H1 (cell line): ENCODE data around the gene SHOC1. TPM values are rescaled to one million over a fixed set of nuclear protein-coding genes. Genes with fewer than 3 reads are reported as not detected.

Source experiments
- CTCF ChIA-PET: fragments of 300-600 bp; sonication (Branson Sonifier 250); formaldehyde crosslinking; loops from one replicate; lab custom pipeline; 2021; ENCODE audit not compliant: partially characterized antibody; lab: Charles Lee
- POLR2A ChIA-PET: fragments of 300-600 bp; sonication (Branson Sonifier 250); formaldehyde crosslinking; loops from one replicate; lab custom pipeline; 2021; ENCODE audit warnings: inconsistent platforms; ENCODE audit not compliant: partially characterized antibody; lab: Charles Lee
- DNase-seq, 2 experiments: peaks; one replicate each; pipeline versions ENCODE4 v3.0.0 to v3.0.0-alpha.2; 2010 to 2022; ENCODE audit warnings: low spot score in 2 of 2, low read depth in 1 of 2, mixed read lengths in 1 of 2
- FAIRE-seq: peaks from 2 replicates; lab custom pipeline; 2011; peaks lifted over from hg19 to GRCh38; lab: Jason Lieb, UNC
- H2AFZ ChIP-seq: 2 replicates; pipeline ENCODE4 v1.8.1; 2012; ENCODE audit warnings: low read length, inconsistent platforms
- H2AK5ac ChIP-seq: 2 replicates; pipeline ENCODE4 v1.6.1; 2013; ENCODE audit warnings: low read depth, low read length
- H2BK120ac ChIP-seq: replicated peaks from 2 replicates; pipeline ENCODE3; 2013; ENCODE audit warnings: low read depth, low read length, inconsistent platforms
- H2BK12ac ChIP-seq: 2 replicates; pipeline ENCODE4 v1.6.1; 2013; ENCODE audit warnings: low read depth, low read length
- H2BK15ac ChIP-seq: 2 replicates; pipeline ENCODE4 v1.6.1; 2013; ENCODE audit warnings: low read length
- H2BK20ac ChIP-seq: 2 replicates; pipeline ENCODE4 v1.6.1; 2013; ENCODE audit warnings: low read length
- H2BK5ac ChIP-seq: 2 replicates; pipeline ENCODE4 v1.6.1; 2013; ENCODE audit warnings: low read depth, low read length
- H3K14ac ChIP-seq: 2 replicates; pipeline ENCODE4 v1.6.1; 2013; ENCODE audit warnings: inconsistent platforms; ENCODE audit not compliant: insufficient read length
- H3K18ac ChIP-seq: 2 replicates; pipeline ENCODE4 v1.6.1; 2013; ENCODE audit warnings: low read length; ENCODE audit errors: extremely low read depth
- H3K23ac ChIP-seq: 2 replicates; pipeline ENCODE4 v1.6.1; 2013; ENCODE audit warnings: inconsistent platforms; ENCODE audit not compliant: insufficient read length
- H3K23me2 ChIP-seq: 2 replicates; pipeline ENCODE4 v1.6.1; 2013; ENCODE audit warnings: low read depth, low read length
- H3K27ac ChIP-seq: 2 replicates; pipeline ENCODE4 v1.6.1; 2011; ENCODE audit warnings: low read depth, low read length, inconsistent platforms
- H3K27me3 ChIP-seq, 4 experiments: replicated peaks in 1 of 4; 1 replicate in 1 of 4; 2 replicates in 3 of 4; pipeline versions ENCODE4 v1.6.1 to v1.8.1; 2011 to 2013; ENCODE audit warnings: low read length in 3 of 4, mild to moderate bottlenecking in 3 of 4, inconsistent platforms in 2 of 4, mixed read lengths in 2 of 4, moderate library complexity in 1 of 4; ENCODE audit not compliant: control insufficient read depth in 3 of 4, insufficient read depth in 3 of 4; ENCODE audit errors: extremely low read depth in 1 of 4
- H3K36me3 ChIP-seq, 4 experiments: 2 replicates each; pipeline versions ENCODE4 v1.6.1 to v1.8.1; 2011 to 2013; ENCODE audit warnings: mild to moderate bottlenecking in 4 of 4, low read length in 3 of 4, moderate library complexity in 2 of 4, control low read depth in 1 of 4, inconsistent platforms in 1 of 4; ENCODE audit not compliant: insufficient read depth in 4 of 4, control insufficient read depth in 2 of 4
- H3K4ac ChIP-seq: replicated peaks from 2 replicates; pipeline ENCODE3; 2013; ENCODE audit warnings: low read length, low read depth, mixed read lengths, inconsistent platforms; ENCODE audit not compliant: insufficient read length
- H3K4me1 ChIP-seq, 4 experiments: replicated peaks in 1 of 4; 1 replicate in 1 of 4; 2 replicates in 3 of 4; pipeline versions ENCODE4 v1.6.1 to v1.8.1; 2011 to 2013; ENCODE audit warnings: low read length in 3 of 4, inconsistent platforms in 2 of 4, mixed read lengths in 1 of 4; ENCODE audit not compliant: insufficient read depth in 4 of 4, control insufficient read depth in 3 of 4
- H3K4me2 ChIP-seq, 2 experiments: 2 replicates each; pipeline versions ENCODE4 v1.6.1 to v1.8.1; 2011 to 2013; ENCODE audit warnings: low read depth in 2 of 2, low read length in 2 of 2, control low read depth in 1 of 2, inconsistent platforms in 1 of 2, mild to moderate bottlenecking in 1 of 2; ENCODE audit not compliant: insufficient read depth in 1 of 2
- H3K4me3 ChIP-seq, 4 experiments: fragments of 200-600, 300-600 bp in 1 of 4; sonication (generic), shearing (Covaris generic), sonication (Bioruptor Twin) in 1 of 4; 2 replicates each; pipeline versions ENCODE4 v1.5.1 to v1.8.1; 2011 to 2016; ENCODE audit warnings: low read length in 4 of 4, low read depth in 3 of 4, control low read depth in 2 of 4, inconsistent platforms in 2 of 4, mild to moderate bottlenecking in 2 of 4, mixed read lengths in 1 of 4, moderate library complexity in 1 of 4; ENCODE audit not compliant: insufficient read depth in 2 of 4; ENCODE audit errors: extremely low read depth in 1 of 4
- H3K56ac ChIP-seq: replicated peaks from 2 replicates; pipeline ENCODE3; 2013; ENCODE audit warnings: low read depth, mild to moderate bottlenecking, mixed read lengths, low read length, inconsistent platforms; ENCODE audit not compliant: insufficient read length
- H3K79me1 ChIP-seq: 2 replicates; pipeline ENCODE4 v1.6.1; 2013; ENCODE audit warnings: low read depth, low read length, control low read depth
- H3K79me2 ChIP-seq, 2 experiments: 2 replicates each; pipeline versions ENCODE4 v1.6.1 to v1.8.1; 2012 to 2013; ENCODE audit warnings: low read length in 2 of 2, mild to moderate bottlenecking in 2 of 2, inconsistent platforms in 1 of 2; ENCODE audit not compliant: insufficient read depth in 2 of 2, control insufficient read depth in 1 of 2
- H3K9ac ChIP-seq, 4 experiments: replicated peaks in 1 of 4; 1 replicate in 1 of 4; 2 replicates in 3 of 4; pipeline versions ENCODE4 v1.6.1 to v1.8.1; 2011 to 2013; ENCODE audit warnings: low read depth in 3 of 4, low read length in 3 of 4, control low read depth in 2 of 4, mild to moderate bottlenecking in 2 of 4, moderate library complexity in 2 of 4, inconsistent platforms in 1 of 4; ENCODE audit errors: extremely low read depth in 1 of 4
- H3K9me3 ChIP-seq, 2 experiments: 2 replicates each; pipeline versions ENCODE4 v1.6.1 to v1.8.1; 2012 to 2013; ENCODE audit warnings: mild to moderate bottlenecking in 2 of 2, moderate library complexity in 2 of 2, control low read depth in 1 of 2, inconsistent platforms in 1 of 2, low read depth in 1 of 2, low read length in 1 of 2, mixed read lengths in 1 of 2; ENCODE audit not compliant: insufficient read depth in 2 of 2
- H4K20me1 ChIP-seq, 2 experiments: replicated peaks in 1 of 2; 2 replicates each; pipeline versions ENCODE3 to v1.8.1; 2011 to 2013; ENCODE audit warnings: inconsistent platforms in 2 of 2, low read length in 2 of 2, mild to moderate bottlenecking in 1 of 2; ENCODE audit not compliant: insufficient read depth in 2 of 2, control insufficient read depth in 1 of 2
- H4K5ac ChIP-seq: 2 replicates; pipeline ENCODE4 v1.6.1; 2013; ENCODE audit warnings: low read length, low read depth, mixed read lengths, inconsistent platforms; ENCODE audit not compliant: insufficient read length
- H4K8ac ChIP-seq: 2 replicates; pipeline ENCODE4 v1.8.0; 2013; ENCODE audit warnings: mild to moderate bottlenecking, moderate library complexity, low read length, inconsistent platforms; ENCODE audit not compliant: insufficient read depth; ENCODE audit errors: extremely low read depth
- H4K91ac ChIP-seq: replicated peaks from 2 replicates; pipeline ENCODE3; 2013; ENCODE audit warnings: low read length, mixed read lengths, inconsistent platforms; ENCODE audit not compliant: insufficient read length
- BCL11A ChIP-seq, 2 experiments: IDR thresholded peaks; one replicate each; pipeline ENCODE4 v1.6.1; 2011; ENCODE audit warnings: low read depth in 2 of 2, low read length in 2 of 2, mild to moderate bottlenecking in 2 of 2
- CHD1 ChIP-seq: IDR thresholded peaks from 2 replicates; pipeline ENCODE4 v1.6.1; 2012; ENCODE audit warnings: low read depth, low read length, improper control_type of control experiment
- CHD2 ChIP-seq: IDR thresholded peaks from 2 replicates; pipeline ENCODE4 v1.6.1; 2012; ENCODE audit warnings: low read length, improper control_type of control experiment
- CTBP2 ChIP-seq: IDR thresholded peaks from 2 replicates; pipeline ENCODE4 v1.7.0; 2011; ENCODE audit warnings: borderline replicate concordance, mild to moderate bottlenecking, moderate library complexity, mixed read lengths, low read length; ENCODE audit not compliant: insufficient read depth, insufficient read length
- FOSL1 ChIP-seq: IDR thresholded peaks from 2 replicates; pipeline ENCODE4 v1.6.1; 2011; ENCODE audit warnings: mild to moderate bottlenecking, low read depth, low read length, moderate library complexity; ENCODE audit not compliant: insufficient read depth
- JUN ChIP-seq: IDR thresholded peaks from 2 replicates; pipeline ENCODE4 v1.6.1; 2011; ENCODE audit warnings: low read depth, mild to moderate bottlenecking, improper control_type of control experiment, low read length
- JUND ChIP-seq: IDR thresholded peaks from 2 replicates; pipeline ENCODE4 v1.6.1; 2011; ENCODE audit warnings: mild to moderate bottlenecking, improper control_type of control experiment, low read length
- WGBS, 2 experiments: shearing (Covaris generic) in 1 of 2; methylation state at CpG; one replicate each; pipeline versions ENCODE4 v1.1.6 to v1.1.7; 2013 to 2015; ENCODE audit warnings: low lambda C conversion rate in 2 of 2, mixed read lengths in 2 of 2, inconsistent platforms in 1 of 2, low coverage in 1 of 2, missing lambda C conversion rate in 1 of 2; ENCODE audit not compliant: insufficient replicate concordance in 2 of 2, insufficient coverage in 1 of 2, insufficient read length in 1 of 2; ENCODE audit errors: extremely low coverage in 1 of 2, missing lambda C conversion rate in 1 of 2; 5-methylcytosine and 5-hydroxymethylcytosine counted together
- polyA plus RNA-seq, 7 experiments: library from polyadenylated mRNA; depleted of rRNA in 3 of 7; stranded (reverse) in 5 of 7; unstranded in 2 of 7; fragments of >200 nt in 5 of 7; fragments of 200-250 nt in 2 of 7; gene quantifications; 1 replicate in 5 of 7; 2 replicates in 1 of 7; 4 replicates in 1 of 7; pipeline versions ENCODE4 v1.2.1 to v1.2.3, GENCODE V29; 2011 to 2013; ENCODE audit warnings: missing spikeins in 2 of 7, mixed read lengths in 2 of 7
- total RNA-seq: library from RNA; stranded (reverse); fragmentation: NEBNext Ultra II Directional; extraction: Animal tissue kit (Norgen Biotek cat#: 25700); gene quantifications from 2 replicates; pipeline ENCODE4 v1.2.1, GENCODE V29; 2021

SHOC1 gene
- total and polyA plus RNA-seq, 2 of the 8 experiments (the other 6 are each of a cell fraction or from before 2014, with no cell fraction given) = not detected

GRCh38 chr9:111833941-111834340, 39.2 kb upstream of the SHOC1 start:
- no peak overlapping the region for H4K8ac ChIP-seq
- no peak overlapping the region for H2BK12ac ChIP-seq
- H2BK15ac ChIP-seq = no peak overlapping the region
- no peak overlapping the region for H2BK5ac ChIP-seq
- no peak overlapping the region for H3K4me3 ChIP-seq
- no peaks in the 10 kb centered on the region for H3K36me3 ChIP-seq
- H3K4ac ChIP-seq = no peak overlapping the region
- H3K9ac ChIP-seq = no peak overlapping the region
- no peak overlapping the region for H3K56ac ChIP-seq
- CTCF ChIA-PET = interaction anchor here (1.8 kb wide), 1 partner anchor 10 kb away, joined by 5 read pairs; no protein-coding TSS in a partner anchor
- no peaks in the 10 kb centered on the region for H3K4me1 ChIP-seq
- no peaks in the 10 kb centered on the region for H3K27me3 ChIP-seq
- no peak overlapping the region for H3K14ac ChIP-seq
- H3K23ac ChIP-seq = no peak overlapping the region
- no peak overlapping the region for H4K91ac ChIP-seq
- no peak overlapping the region for H2AFZ ChIP-seq
- WGBS, 2 experiments = 96% methylated on average over 4 of the region's 4 CpGs; no CpG with 5 or more reads in 1 of the 2 experiments
- TF ChIP-seq CHD2 (no peak), CTBP2 (no peak), JUN (no peak), FOSL1 (no peak), BCL11A (IDR thresholded peaks at IDR 0.05; ENCODE audit: low read depth in 2 of 2, low read length in 2 of 2) (no peak), JUND (no peak), CHD1 (no peak)
- TF ChIP-seq, all 59 proteins: peak for 0
- no peaks in the 10 kb centered on the region for H3K79me2 ChIP-seq
- FAIRE-seq (no peak), DNase-seq (no peak)
- no peaks in the 10 kb centered on the region for H3K23me2 ChIP-seq
- no peak overlapping the region for H2BK20ac ChIP-seq
- H3K27ac ChIP-seq = no peak overlapping the region
- H3K79me1 ChIP-seq = no peaks in the 10 kb centered on the region
- POLR2A ChIA-PET = interaction anchor here (0.6 to 0.7 kb wide), 2 partner anchors 106 to 309 kb away, joined by 3 read pairs; partner anchors contain the start of gene ZNF483
- H2BK120ac ChIP-seq = no peak overlapping the region
- no peak overlapping the region for H3K4me2 ChIP-seq
- no peaks in the 10 kb centered on the region for H4K20me1 ChIP-seq
- H4K5ac ChIP-seq = no peak overlapping the region
- no peak overlapping the region for H2AK5ac ChIP-seq
- no peak overlapping the region for H3K18ac ChIP-seq
- no peaks in the 10 kb centered on the region for H3K9me3 ChIP-seq
